SK-N-SH (cell line): ENCODE data around the gene MLXIP. TPM values are rescaled to one million over a fixed set of nuclear protein-coding genes. Genes with fewer than 3 reads are reported as not detected.
A peak's percentile ranks its signal among the peaks of the same experiment; 100 is the strongest.

Source experiments
- CTCF ChIA-PET: fragments of 300-600, 350-600 bp; formaldehyde crosslinking; extraction: SDS; loops from one replicate; lab custom pipeline; 2021; lab: Yijun Ruan, JAX
- POLR2A ChIA-PET: fragments of 350-600 bp; sonication (Branson Sonifier 250); formaldehyde crosslinking; extraction: SDS; loops from one replicate; lab custom pipeline; 2020; ENCODE audit warnings: antibody characterized with exemption, inconsistent platforms; lab: Yijun Ruan, JAX
- DNase-seq: peaks from one replicate; pipeline ENCODE4 v3.0.0; 2012
- H2AFZ ChIP-seq: fragments of 200-600 bp; sonication (generic); 2 replicates; pipeline ENCODE4 v1.8.1; 2016; ENCODE audit warnings: antibody characterized with exemption, mild to moderate bottlenecking, low read depth
- H3F3A ChIP-seq: fragments of 200-600 bp; sonication (generic); replicated peaks from 2 replicates; pipeline ENCODE3; 2016; ENCODE audit warnings: antibody characterized with exemption, mild to moderate bottlenecking; ENCODE audit not compliant: insufficient read depth
- H3K27ac ChIP-seq, 2 experiments: fragments of 200-500 bp in 1 of 2; fragments of 200-600 bp in 1 of 2; sonication (Bioruptor generic) in 1 of 2; sonication (generic), shearing (Covaris generic) in 1 of 2; 2 replicates each; pipeline versions ENCODE4 v1.5.1 to v1.6.1; 2014 to 2016; ENCODE audit warnings: low read depth in 2 of 2, inconsistent platforms in 1 of 2, low read length in 1 of 2, mild to moderate bottlenecking in 1 of 2, mixed read lengths in 1 of 2
- H3K27me3 ChIP-seq: fragments of 200-600 bp; sonication (generic), shearing (Covaris generic); 2 replicates; pipeline ENCODE4 v1.6.1; 2016; ENCODE audit warnings: mixed run types; ENCODE audit not compliant: insufficient read depth
- H3K36me3 ChIP-seq, 2 experiments: fragments of 200-500 bp in 1 of 2; fragments of 200-600 bp in 1 of 2; sonication (Bioruptor generic) in 1 of 2; sonication (generic) in 1 of 2; replicated peaks in 1 of 2; 2 replicates each; pipeline versions ENCODE3 to v1.5.1; 2014 to 2016; ENCODE audit warnings: low read length in 1 of 2, mild to moderate bottlenecking in 1 of 2; ENCODE audit not compliant: insufficient read depth in 2 of 2, control insufficient read depth in 1 of 2
- H3K4me1 ChIP-seq, 2 experiments: fragments of 200-500 bp in 1 of 2; fragments of 200-600 bp in 1 of 2; sonication (Bioruptor generic) in 1 of 2; sonication (generic), shearing (Covaris generic) in 1 of 2; 2 replicates each; pipeline versions ENCODE4 v1.5.1 to v1.6.1; 2014 to 2016; ENCODE audit warnings: low read depth in 1 of 2, low read length in 1 of 2, mixed run types in 1 of 2; ENCODE audit not compliant: insufficient read depth in 2 of 2, control insufficient read depth in 1 of 2
- H3K4me2 ChIP-seq: fragments of 200-600 bp; sonication (generic), shearing (Covaris generic); 2 replicates; pipeline ENCODE4 v1.6.1; 2017; ENCODE audit warnings: mixed run types
- H3K4me3 ChIP-seq, 2 experiments: fragments of 200-500 bp in 1 of 2; fragments of 200-600 bp in 1 of 2; sonication (Bioruptor generic) in 1 of 2; sonication (generic), shearing (Covaris generic) in 1 of 2; 2 replicates each; pipeline versions ENCODE4 v1.5.1 to v1.8.1; 2014 to 2016; ENCODE audit warnings: low read depth in 2 of 2, inconsistent platforms in 1 of 2, low read length in 1 of 2, mild to moderate bottlenecking in 1 of 2, mixed read lengths in 1 of 2, moderate library complexity in 1 of 2
- H3K79me2 ChIP-seq: fragments of 200-600 bp; sonication (generic); 2 replicates; pipeline ENCODE4 v1.8.1; 2017; ENCODE audit warnings: mild to moderate bottlenecking; ENCODE audit not compliant: insufficient read depth
- H3K9ac ChIP-seq: fragments of 200-600 bp; sonication (generic); 2 replicates; pipeline ENCODE4 v1.6.1; 2017; ENCODE audit warnings: mixed run types
- H3K9me2 ChIP-seq: fragments of 200-600 bp; sonication (generic); 2 replicates; pipeline ENCODE4 v1.6.1; 2017; ENCODE audit warnings: mixed run types
- H3K9me3 ChIP-seq: fragments of 200-600 bp; sonication (generic); 2 replicates; pipeline ENCODE4 v1.6.1; 2017; ENCODE audit warnings: mixed run types, mild to moderate bottlenecking, moderate library complexity
- H4K20me1 ChIP-seq: fragments of 200-600 bp; sonication (generic); 2 replicates; pipeline ENCODE4 v1.6.1; 2017; ENCODE audit warnings: mild to moderate bottlenecking, mixed run types; ENCODE audit not compliant: insufficient read depth
- ELF1 ChIP-seq: IDR thresholded peaks from 2 replicates; pipeline ENCODE4 v1.4.0; 2012
- EP300 ChIP-seq, 2 experiments: IDR thresholded peaks; 2 replicates each; pipeline versions ENCODE4 v1.4.0 to v1.6.1; 2012; ENCODE audit warnings: borderline replicate concordance in 1 of 2, low read depth in 1 of 2, low read length in 1 of 2
- FOSL2 ChIP-seq: IDR thresholded peaks from 2 replicates; pipeline ENCODE4 v1.4.0; 2012; ENCODE audit warnings: low read depth, mild to moderate bottlenecking, moderate library complexity, borderline replicate concordance
- FOXJ3 ChIP-seq: sonication (generic); formaldehyde crosslinking; IDR thresholded peaks from 2 replicates; pipeline ENCODE4 v1.5.1; 2020; ENCODE audit warnings: mild to moderate bottlenecking, missing genetic modification reagents
- FOXM1 ChIP-seq: IDR thresholded peaks from 2 replicates; pipeline ENCODE4 v1.4.0; 2012; ENCODE audit warnings: low read depth, mild to moderate bottlenecking
- GABPA ChIP-seq: IDR thresholded peaks from 2 replicates; pipeline ENCODE4 v1.4.0; 2012; ENCODE audit warnings: low read depth, mild to moderate bottlenecking
- GATA2 ChIP-seq: sonication (generic); formaldehyde crosslinking; IDR thresholded peaks from 2 replicates; pipeline ENCODE4 v1.5.0; 2020; ENCODE audit warnings: mild to moderate bottlenecking, missing genetic modification reagents
- JUND ChIP-seq: IDR thresholded peaks from 2 replicates; pipeline ENCODE4 v1.4.0; 2012
- MXI1 ChIP-seq: IDR thresholded peaks from 2 replicates; pipeline ENCODE4 v1.6.1; 2012; ENCODE audit warnings: mild to moderate bottlenecking, low read depth, low read length, improper control_type of control experiment
- NFIC ChIP-seq: IDR thresholded peaks from 2 replicates; pipeline ENCODE4 v1.4.0; 2012; ENCODE audit warnings: borderline replicate concordance
- PBX3 ChIP-seq: IDR thresholded peaks from 2 replicates; pipeline ENCODE4; 2012
- RFX5 ChIP-seq: IDR thresholded peaks from 2 replicates; pipeline ENCODE4 v1.6.1; 2012; ENCODE audit warnings: mild to moderate bottlenecking, improper control_type of control experiment, low read length
- SMC3 ChIP-seq: IDR thresholded peaks from 2 replicates; pipeline ENCODE4 v1.6.1; 2012; ENCODE audit warnings: low read depth, low read length, improper control_type of control experiment
- TAF1 ChIP-seq: IDR thresholded peaks from 2 replicates; pipeline ENCODE4 v1.6.1; 2012; ENCODE audit warnings: low read depth, mild to moderate bottlenecking, low read length, moderate library complexity, borderline replicate concordance
- TCF12 ChIP-seq: IDR thresholded peaks from 2 replicates; pipeline ENCODE4 v1.4.0; 2012
- TEAD4 ChIP-seq: IDR thresholded peaks from 2 replicates; pipeline ENCODE4 v1.4.0; 2012; ENCODE audit warnings: mild to moderate bottlenecking, borderline replicate concordance; ENCODE audit not compliant: insufficient read depth
- YY1 ChIP-seq: IDR thresholded peaks from 2 replicates; pipeline ENCODE4 v1.4.0; 2012; ENCODE audit warnings: low read depth, mild to moderate bottlenecking
- ZBTB33 ChIP-seq: IDR thresholded peaks from 2 replicates; pipeline ENCODE4 v1.4.0; 2012; ENCODE audit warnings: low read depth, borderline replicate concordance
- WGBS: methylation state at CpG from one replicate; pipeline ENCODE4 v1.1.6; 2017; ENCODE audit warnings: low lambda C conversion rate; 5-methylcytosine and 5-hydroxymethylcytosine counted together
- polyA plus RNA-seq, 3 experiments: library from polyadenylated mRNA; depleted of rRNA; stranded (reverse); fragments of >200 nt; gene quantifications; 2 replicates each; pipeline ENCODE4 v1.2.3, GENCODE V29; 2012
- TF ChIP-seq, protein P1 (sequence below): IDR thresholded peaks from 2 replicates; pipeline ENCODE4 v1.4.0; 2012; ENCODE audit warnings: low read depth

Gene MLXIP
- polyA plus RNA-seq, 1 of the 3 experiments (the other 2 are of a cell fraction), result 11.0 TPM

DNA sequence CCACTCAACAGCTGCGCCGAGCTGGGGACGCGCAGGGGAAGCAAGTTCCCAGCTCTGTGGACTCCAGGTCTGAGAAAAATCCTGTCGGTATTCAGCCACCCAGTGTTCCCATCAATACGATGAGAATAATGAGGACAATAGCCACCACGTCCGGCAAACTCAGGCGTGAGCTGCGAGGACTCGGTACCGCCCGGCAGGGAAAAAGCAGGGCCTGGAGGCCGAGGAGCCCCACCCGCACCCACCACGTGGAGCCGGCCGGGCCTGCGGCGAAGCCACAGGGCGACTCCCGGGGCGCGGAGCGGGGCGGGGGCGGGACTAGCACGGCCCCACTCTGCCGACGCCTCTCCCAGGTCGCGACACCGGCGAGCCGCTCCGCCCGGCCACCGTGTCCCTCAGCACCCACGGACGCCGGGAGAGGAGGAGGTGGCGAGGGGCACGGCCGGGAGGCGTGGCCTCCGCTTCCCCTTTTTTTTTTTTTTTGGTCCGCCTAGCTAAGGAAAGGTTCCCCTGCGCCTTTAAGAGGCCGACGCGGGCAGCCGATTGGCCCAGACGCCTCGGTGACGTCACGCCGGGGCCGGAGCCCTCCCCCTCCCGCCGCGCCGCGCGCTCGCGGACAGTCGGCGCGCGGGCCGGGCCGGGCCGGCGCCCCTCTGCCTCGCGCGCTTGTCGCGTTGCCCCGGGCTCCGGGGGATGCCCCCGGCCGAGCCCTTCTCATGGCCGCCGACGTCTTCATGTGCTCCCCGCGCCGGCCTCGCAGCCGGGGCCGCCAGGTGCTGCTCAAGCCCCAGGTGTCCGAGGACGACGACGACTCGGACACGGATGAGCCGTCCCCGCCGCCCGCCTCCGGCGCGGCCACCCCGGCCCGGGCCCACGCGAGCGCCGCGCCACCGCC lies at the start of gene MLXIP (continued):
- TF ChIP-seq JUND (no peak), TCF12 (no peak), ZBTB33 (no peak), MXI1 (peak; percentile 76), RFX5 (peak; percentile 76), GATA2 (CRISPR knock-in tag) (no peak), PBX3 (no peak), FOSL2 (no peak), SMC3 (no peak), TAF1 (0 out of 2 replicates have a peak, but pooled peaks have one; percentile 36)

DNA sequence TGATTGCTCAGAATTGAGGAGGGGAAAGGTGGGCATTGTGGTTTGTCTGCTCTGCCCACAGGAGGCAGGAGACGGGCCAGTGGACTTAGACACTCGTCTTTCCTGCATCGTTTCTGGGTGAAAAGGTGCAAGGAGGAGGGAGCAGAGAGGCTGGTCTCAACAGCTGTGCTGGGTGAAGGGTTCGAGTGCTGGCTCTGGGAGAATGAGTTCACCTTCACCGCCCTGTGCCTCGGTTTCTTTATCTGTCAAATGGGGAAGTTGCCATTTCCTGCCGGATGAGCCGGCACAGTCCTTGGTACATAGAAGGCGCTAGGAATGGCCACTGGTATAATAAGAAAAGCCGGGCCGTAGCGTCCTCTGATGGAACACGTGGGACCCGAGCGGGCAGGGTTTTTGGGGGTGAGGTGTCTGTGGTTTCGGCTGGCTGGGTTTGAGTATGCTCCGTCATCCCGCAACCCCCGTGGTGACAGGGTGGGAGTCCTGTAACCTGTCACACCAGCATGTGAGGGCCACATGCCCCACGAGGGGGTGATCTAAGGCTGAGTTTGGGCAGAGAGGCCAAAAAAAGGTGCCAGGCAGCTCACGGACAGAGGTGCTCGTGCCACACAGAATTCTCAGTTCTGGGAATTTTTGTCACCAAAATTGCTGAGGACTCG lies 49.5 kb upstream of the MLXIP start:
- Histone ChIP-seq H3K9ac (no peak overlapping the region), H3K9me3 (no peaks in the 10 kb centered on the region), H3F3A (peaks cover 3% of the 10 kb centered on the region), H2AFZ (no peak overlapping the region), H3K4me2 (peak overlapping the region; percentile 30; the same call in 1 of the 2 replicates), H3K27me3 (no peaks in the 10 kb centered on the region), H4K20me1 (peaks cover 60% of the 10 kb centered on the region), H3K79me2 (peaks cover 99% of the 10 kb centered on the region), H3K9me2 (no peaks in the 10 kb centered on the region), H3K36me3 (no peaks in the 10 kb centered on the region), H3K4me3 (no peak overlapping the region), H3K27ac (no peak overlapping the region), H3K4me1 (peaks cover 9 to 20% of the 10 kb centered on the region in 2 experiments; a peak in 2 of 4 replicates)
- TF ChIP-seq TEAD4 (no peak), YY1 (no peak), FOXM1 (no peak), GABPA (no peak), ELF1 (no peak), FOXJ3 (CRISPR knock-in tag) (no peak), NFIC (no peak), FOSL2 (no peak), EP300 (IDR thresholded peaks at IDR 0.05; ENCODE audit: borderline replicate concordance in 1 of 2, low read depth in 1 of 2, low read length in 1 of 2) (no peak), TCF12 (no peak)
- TF ChIP-seq, protein P1, sequence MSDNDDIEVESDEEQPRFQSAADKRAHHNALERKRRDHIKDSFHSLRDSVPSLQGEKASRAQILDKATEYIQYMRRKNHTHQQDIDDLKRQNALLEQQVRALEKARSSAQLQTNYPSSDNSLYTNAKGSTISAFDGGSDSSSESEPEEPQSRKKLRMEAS, result no peak
- CTCF ChIA-PET, result interaction anchor here (1.1 to 2.0 kb wide), 4 partner anchors 9 to 161 kb away, joined by 3 to 8 read pairs (median 4); no protein-coding TSS in a partner anchor
- DNase-seq, result no peak
- POLR2A ChIA-PET, result no interaction called here
- 94% methylated on average over 23 of the region's 23 CpGs for WGBS
